Hepatocyte (in vitro differentiated cells): ENCODE data around the gene FHL1.

ENCODE experiments used
- CTCF ChIP-seq: fragments of 200-600 bp; sonication (generic); IDR thresholded peaks from 2 replicates; pipeline ENCODE4 v1.5.1; 2016; ENCODE audit warnings: antibody characterized with exemption, mild to moderate bottlenecking; ENCODE audit not compliant: poor library complexity
- EZH2phosphoT487 ChIP-seq: fragments of 200-600 bp; sonication (generic); IDR thresholded peaks from one replicate; pipeline ENCODE4 v1.6.1; 2018; ENCODE audit warnings: antibody characterized with exemption, mild to moderate bottlenecking, low read depth, moderate library complexity; ENCODE audit not compliant: unreplicated experiment, severe bottlenecking

GRCh38 chrX:136220540-136220939 is 73.2 kb downstream of the FHL1 start:
- no peak for TF ChIP-seq EZH2phosphoT487
- TF ChIP-seq CTCF: no peak
